Epithelial cell of proximal tubule (primary cell): Measurements from ENCODE around the gene KIAA0930. TPM values are rescaled to one million over a fixed set of nuclear protein-coding genes. Genes with fewer than 3 reads are reported as not detected.
"Not testable (repeated sequence)": the region's sequence is repeated elsewhere in the genome, so short reads cannot be mapped to it uniquely, and the experiment has no call there.

ENCODE experiments used
- DNase-seq: peaks from one replicate; pipeline ENCODE4 v3.0.0-alpha.2; 2011; ENCODE audit warnings: low read depth
- H3K4me3 ChIP-seq: 2 replicates; pipeline ENCODE4 v1.5.1; 2011; ENCODE audit warnings: low read depth, mild to moderate bottlenecking, low read length
- total RNA-seq: library from RNA; depleted of rRNA; stranded (reverse); fragments of >200 nt; gene quantifications from 2 replicates; pipeline ENCODE4 v1.2.3, GENCODE V29; 2015
- TF ChIP-seq, protein P1 (sequence below): conservative IDR thresholded peaks from 2 replicates; pipeline ENCODE4 v1.5.1; 2012; ENCODE audit warnings: low read depth, mild to moderate bottlenecking, low read length

The KIAA0930 gene
- total RNA-seq, 1 donor from 2014 or later: 33.2 TPM

DNA sequence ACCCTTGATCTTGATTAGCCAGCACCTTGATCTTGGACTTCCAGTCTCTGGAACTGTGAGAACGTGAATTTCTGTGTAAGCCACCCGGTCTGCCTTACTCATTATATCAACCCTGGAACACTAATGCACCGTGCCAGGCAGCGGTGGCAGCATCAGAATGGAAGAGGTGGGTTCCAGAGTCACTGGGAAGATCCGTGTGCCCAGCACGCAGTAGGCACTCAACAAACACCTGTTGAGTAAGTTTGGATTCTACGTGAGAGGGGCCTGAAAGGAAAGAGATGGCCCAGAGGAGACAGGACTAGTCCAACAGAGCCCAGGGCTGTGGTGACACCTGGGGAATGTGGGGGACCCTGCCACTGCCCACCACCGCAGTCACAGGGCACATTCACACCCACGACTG, 37.4 kb upstream of the KIAA0930 start:
- H3K4me3 ChIP-seq: no peak overlapping the region
- TF ChIP-seq, protein P1, sequence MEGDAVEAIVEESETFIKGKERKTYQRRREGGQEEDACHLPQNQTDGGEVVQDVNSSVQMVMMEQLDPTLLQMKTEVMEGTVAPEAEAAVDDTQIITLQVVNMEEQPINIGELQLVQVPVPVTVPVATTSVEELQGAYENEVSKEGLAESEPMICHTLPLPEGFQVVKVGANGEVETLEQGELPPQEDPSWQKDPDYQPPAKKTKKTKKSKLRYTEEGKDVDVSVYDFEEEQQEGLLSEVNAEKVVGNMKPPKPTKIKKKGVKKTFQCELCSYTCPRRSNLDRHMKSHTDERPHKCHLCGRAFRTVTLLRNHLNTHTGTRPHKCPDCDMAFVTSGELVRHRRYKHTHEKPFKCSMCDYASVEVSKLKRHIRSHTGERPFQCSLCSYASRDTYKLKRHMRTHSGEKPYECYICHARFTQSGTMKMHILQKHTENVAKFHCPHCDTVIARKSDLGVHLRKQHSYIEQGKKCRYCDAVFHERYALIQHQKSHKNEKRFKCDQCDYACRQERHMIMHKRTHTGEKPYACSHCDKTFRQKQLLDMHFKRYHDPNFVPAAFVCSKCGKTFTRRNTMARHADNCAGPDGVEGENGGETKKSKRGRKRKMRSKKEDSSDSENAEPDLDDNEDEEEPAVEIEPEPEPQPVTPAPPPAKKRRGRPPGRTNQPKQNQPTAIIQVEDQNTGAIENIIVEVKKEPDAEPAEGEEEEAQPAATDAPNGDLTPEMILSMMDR: no peak
- DNase-seq: no peak

DNA sequence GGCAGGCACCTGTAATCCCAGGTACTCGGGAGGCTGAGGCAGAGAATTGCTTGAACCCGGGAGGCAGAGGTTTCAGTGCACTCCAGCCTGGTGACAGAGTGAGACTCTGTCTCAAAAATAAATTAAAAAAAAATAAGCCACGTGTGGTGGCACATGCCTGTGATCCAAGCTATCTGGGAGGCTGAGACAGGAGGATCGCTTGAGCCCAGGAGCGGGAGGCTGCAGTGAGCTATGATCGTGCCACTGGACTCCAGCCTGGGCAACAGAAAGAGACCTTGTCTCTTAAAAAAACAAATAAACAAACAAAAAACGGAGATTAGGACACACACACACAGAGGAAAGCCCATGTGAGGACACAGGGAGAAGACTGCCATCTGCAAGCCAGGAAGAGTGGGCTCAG, 37.0 kb upstream of the KIAA0930 start:
- not testable (repeated sequence) for H3K4me3 ChIP-seq, DNase-seq

DNA sequence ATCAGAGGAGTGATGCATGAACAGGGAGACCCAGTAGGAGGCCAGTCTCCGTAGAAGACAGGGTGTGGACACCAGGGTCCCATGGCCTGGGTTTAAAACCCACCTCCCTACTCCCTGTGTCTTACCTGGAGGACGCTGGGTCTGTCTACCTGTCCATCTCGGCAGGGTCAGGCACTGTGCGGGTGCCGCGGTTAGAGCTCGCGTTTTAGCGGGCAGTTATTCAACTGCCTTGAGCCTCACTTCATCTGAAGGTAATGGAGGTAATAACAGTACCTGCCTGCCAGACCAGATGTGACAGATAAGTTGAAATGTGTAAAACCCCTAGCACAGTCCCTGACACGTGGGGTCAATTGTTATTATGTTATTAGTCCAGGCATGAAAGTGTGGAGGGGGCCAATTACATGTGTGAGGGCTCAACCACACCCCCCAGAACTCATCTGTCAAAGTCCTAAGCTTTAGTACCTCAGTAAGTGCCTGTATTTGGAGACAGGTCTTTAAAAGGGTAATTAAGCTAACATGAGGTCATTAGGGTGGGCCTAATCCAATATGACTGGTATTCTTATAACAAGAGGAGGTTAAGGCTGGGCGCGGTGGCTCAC, 35.9 kb upstream of the KIAA0930 start:
- no peak for DNase-seq
- no peak overlapping the region for H3K4me3 ChIP-seq
- TF ChIP-seq, protein P1: no peak

DNA sequence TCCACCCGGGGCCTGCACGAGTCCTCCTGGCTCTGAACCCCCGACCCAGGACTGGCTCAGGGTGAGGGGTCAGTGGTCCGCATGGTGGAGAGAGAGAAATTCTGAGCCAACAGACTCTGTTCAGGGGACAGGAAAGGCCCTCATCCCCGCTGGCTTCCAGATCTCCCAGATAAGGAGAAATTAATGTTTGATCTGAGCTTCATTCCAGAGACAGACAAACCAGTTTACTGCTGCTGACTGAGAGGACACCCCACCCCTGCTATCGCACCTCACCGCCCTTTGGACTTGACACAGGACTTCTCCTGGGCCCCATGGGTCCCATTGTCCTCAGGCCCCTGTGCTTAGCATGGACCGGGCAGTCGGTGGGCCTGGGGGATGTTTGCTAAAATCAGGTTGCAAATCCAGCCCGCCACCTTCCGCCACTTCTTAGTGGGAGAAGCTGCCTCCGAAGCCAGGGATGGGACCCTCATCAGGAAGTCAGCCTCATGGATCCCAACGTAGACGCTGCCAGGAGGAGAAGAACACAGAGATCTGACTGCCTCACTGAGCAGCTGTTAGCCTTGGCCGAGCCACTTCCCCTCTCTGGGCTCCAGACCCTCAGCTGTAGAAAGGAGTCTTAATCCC, 32.9 kb upstream of the KIAA0930 start:
- DNase-seq: no peak
- no peak overlapping the region for H3K4me3 ChIP-seq
- TF ChIP-seq, protein P1: no peak

DNA sequence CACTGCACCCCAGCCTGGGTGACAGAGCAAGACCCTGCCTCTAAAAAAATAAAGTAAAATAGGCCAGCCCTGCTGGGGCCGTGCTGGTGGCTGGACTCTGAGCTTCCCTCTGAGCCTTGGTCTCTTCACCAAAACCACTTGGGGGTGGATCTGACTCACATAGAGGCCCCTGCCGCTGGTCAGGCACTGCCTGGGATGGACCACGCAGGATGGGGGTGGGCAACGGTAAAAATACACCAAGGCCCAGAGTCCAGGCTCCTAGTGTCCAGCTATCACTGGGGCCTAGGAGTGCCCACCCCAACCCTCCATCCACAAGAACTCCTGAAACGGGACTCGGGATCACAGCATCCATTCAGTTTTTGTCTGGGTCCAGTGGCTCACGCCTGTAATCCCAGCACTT, 31.8 kb upstream of the KIAA0930 start:
- H3K4me3 ChIP-seq: no peak overlapping the region
- TF ChIP-seq, protein P1: no peak

DNA sequence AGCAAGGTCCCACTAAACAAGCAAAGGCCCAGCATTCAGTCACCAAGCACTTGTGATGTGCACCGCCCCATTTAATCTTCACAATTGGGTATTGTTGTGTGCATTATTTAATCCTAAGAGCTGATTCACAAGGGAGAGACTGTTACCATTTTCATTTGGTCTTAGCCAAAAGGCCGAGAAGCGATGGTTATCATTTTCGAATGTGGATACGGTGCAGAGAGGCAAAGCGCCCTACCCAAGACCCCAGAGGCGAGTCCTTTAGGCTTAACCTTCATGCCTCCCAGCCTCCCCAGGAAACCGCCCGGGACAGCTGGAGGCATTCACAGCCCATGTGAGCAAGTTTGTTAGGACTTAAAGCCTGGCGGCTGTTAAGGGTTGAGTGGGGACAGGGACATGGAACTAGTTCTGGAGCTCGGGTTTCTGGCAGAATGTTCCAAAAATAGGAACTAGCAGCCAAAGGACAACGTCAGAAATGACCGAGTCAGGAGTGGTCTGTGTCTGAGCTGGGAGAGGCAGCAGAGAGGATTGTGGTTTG, 31.0 kb upstream of the KIAA0930 start:
- no peak overlapping the region for H3K4me3 ChIP-seq
- no peak for DNase-seq
- TF ChIP-seq, protein P1: no peak

More for the DNA sequence above, 31.8 kb upstream of the KIAA0930 start:
- DNase-seq: no peak

DNA sequence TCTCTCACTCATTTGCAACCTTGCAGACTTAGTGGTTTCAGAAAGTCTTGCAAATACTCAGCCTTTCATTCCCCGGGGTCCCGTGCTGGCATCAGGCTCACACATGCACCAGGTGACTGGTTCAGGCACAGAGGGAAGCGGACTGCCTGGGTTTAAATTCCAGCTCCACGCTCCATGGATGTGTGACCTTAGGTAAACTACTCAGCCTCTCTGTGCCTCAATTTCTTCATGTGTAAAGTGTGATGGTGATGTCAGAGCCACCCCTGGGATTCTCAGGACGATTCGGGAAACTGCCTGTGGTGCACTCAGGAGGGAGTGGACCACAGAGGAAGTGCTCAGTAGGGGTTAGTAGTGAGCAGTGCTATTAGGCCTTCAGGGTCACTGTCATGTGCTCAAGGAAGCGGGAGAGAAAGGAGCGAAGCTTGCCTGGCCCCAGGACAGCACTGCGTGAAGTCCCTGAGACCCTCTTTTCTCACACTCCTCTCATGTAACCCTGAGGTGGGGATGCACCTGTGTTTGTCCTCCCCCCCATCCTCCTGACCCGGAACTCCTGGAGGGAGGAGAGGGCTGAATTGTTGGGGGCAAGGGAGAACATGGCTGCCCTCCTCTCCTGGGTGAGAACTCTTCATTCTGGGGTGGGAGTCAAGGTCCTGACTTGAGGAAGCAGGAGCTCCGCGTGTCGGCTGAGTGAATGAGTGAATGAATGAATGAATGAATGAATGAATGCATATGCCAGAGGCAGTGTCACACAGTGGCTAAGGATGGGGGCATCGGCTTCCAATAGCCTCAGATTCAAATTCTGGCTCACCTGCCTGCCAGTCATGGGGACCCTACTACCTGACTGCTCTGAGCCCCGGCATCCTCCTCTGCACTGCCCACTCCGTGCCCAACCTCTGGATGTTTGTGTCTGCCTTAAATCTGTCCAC, 29.7 kb upstream of the KIAA0930 start:
- no peak overlapping the region for H3K4me3 ChIP-seq
- TF ChIP-seq, protein P1: no peak
- no peak for DNase-seq
